Trophoblast cell (in vitro differentiated cells and primary cell): ENCODE data around the gene CAPN2.

Experiments used
- DNase-seq, 2 donors: peaks; one replicate each; pipeline ENCODE4 v3.0.0-alpha.2; 2016
- H2AFZ ChIP-seq: 2 replicates; pipeline ENCODE4 v1.6.1; 2013; ENCODE audit warnings: low read length, moderate library complexity, mild to moderate bottlenecking; ENCODE audit not compliant: insufficient read depth, poor library complexity
- H2AK5ac ChIP-seq: 2 replicates; pipeline ENCODE4 v1.6.1; 2013; ENCODE audit warnings: mild to moderate bottlenecking, low read length
- H2BK120ac ChIP-seq: 2 replicates; pipeline ENCODE4 v1.6.1; 2013; ENCODE audit warnings: low read length, mild to moderate bottlenecking, moderate library complexity; ENCODE audit not compliant: insufficient read depth, poor library complexity
- H2BK12ac ChIP-seq: 2 replicates; pipeline ENCODE4 v1.6.1; 2013; ENCODE audit warnings: mild to moderate bottlenecking, low read length, moderate library complexity
- H2BK5ac ChIP-seq: 2 replicates; pipeline ENCODE4 v1.6.1; 2013; ENCODE audit warnings: low read length, low read depth, moderate library complexity, mild to moderate bottlenecking; ENCODE audit not compliant: poor library complexity
- H3K14ac ChIP-seq: 2 replicates; pipeline ENCODE4 v1.6.1; 2013; ENCODE audit warnings: mild to moderate bottlenecking, low read length
- H3K18ac ChIP-seq: 2 replicates; pipeline ENCODE4 v1.6.1; 2013; ENCODE audit warnings: mild to moderate bottlenecking, low read length
- H3K23ac ChIP-seq: 2 replicates; pipeline ENCODE4 v1.6.1; 2013; ENCODE audit warnings: low read length
- H3K27ac ChIP-seq: 2 replicates; pipeline ENCODE4 v1.5.1; 2013; ENCODE audit warnings: low read depth, mild to moderate bottlenecking, inconsistent platforms, low read length, moderate library complexity
- H3K27me3 ChIP-seq: 2 replicates; pipeline ENCODE4 v1.6.1; 2013; ENCODE audit warnings: inconsistent platforms, mild to moderate bottlenecking, low read length, moderate library complexity; ENCODE audit not compliant: insufficient read depth
- H3K36me3 ChIP-seq, 2 experiments: 1 replicate in 1 of 2; 2 replicates in 1 of 2; pipeline ENCODE4 v1.6.1; 2013; ENCODE audit warnings: low read length in 2 of 2, mild to moderate bottlenecking in 2 of 2, moderate library complexity in 1 of 2; ENCODE audit not compliant: insufficient read depth in 2 of 2, control insufficient read depth in 1 of 2
- H3K4ac ChIP-seq: 2 replicates; pipeline ENCODE4 v1.6.1; 2013; ENCODE audit warnings: low read depth, mild to moderate bottlenecking, low read length, moderate library complexity
- H3K4me1 ChIP-seq, 2 experiments: 1 replicate in 1 of 2; 2 replicates in 1 of 2; pipeline ENCODE4 v1.6.1; 2013; ENCODE audit warnings: low read length in 2 of 2, mild to moderate bottlenecking in 2 of 2, moderate library complexity in 1 of 2; ENCODE audit not compliant: insufficient read depth in 2 of 2, control insufficient read depth in 1 of 2
- H3K4me2 ChIP-seq: 2 replicates; pipeline ENCODE4 v1.6.1; 2013; ENCODE audit warnings: inconsistent platforms, mild to moderate bottlenecking, low read length, moderate library complexity
- H3K4me3 ChIP-seq: 2 replicates; pipeline ENCODE4 v1.5.1; 2013; ENCODE audit warnings: mild to moderate bottlenecking, low read depth, low read length, inconsistent platforms
- H3K79me1 ChIP-seq: one replicate; pipeline ENCODE4 v1.6.1; 2013; ENCODE audit warnings: low read length
- H3K79me2 ChIP-seq: 2 replicates; pipeline ENCODE4 v1.6.1; 2013; ENCODE audit warnings: low read length, mild to moderate bottlenecking; ENCODE audit not compliant: control insufficient read depth, insufficient read depth, poor library complexity
- H3K9ac ChIP-seq: 2 replicates; pipeline ENCODE4 v1.6.1; 2013; ENCODE audit warnings: mild to moderate bottlenecking, low read length
- H3K9me3 ChIP-seq: 2 replicates; pipeline ENCODE4 v1.6.1; 2013; ENCODE audit warnings: low read depth, mild to moderate bottlenecking, control low read depth, inconsistent platforms, low read length; ENCODE audit not compliant: insufficient read depth
- H4K12ac ChIP-seq: 2 replicates; pipeline ENCODE4 v1.6.1; 2013; ENCODE audit warnings: low read depth, mild to moderate bottlenecking, low read length, moderate library complexity
- H4K8ac ChIP-seq: 2 replicates; pipeline ENCODE4 v1.6.1; 2013; ENCODE audit warnings: low read depth, mild to moderate bottlenecking, low read length, moderate library complexity
- H4K91ac ChIP-seq: one replicate; pipeline ENCODE4 v1.6.1; 2013; ENCODE audit warnings: low read depth, mild to moderate bottlenecking, low read length, moderate library complexity
- WGBS: extraction: QIAGEN DNeasy Blood & Tissue Kit; methylation state at CpG from one replicate; pipeline ENCODE4 v1.1.7; 2013; ENCODE audit warnings: missing lambda C conversion rate; ENCODE audit not compliant: insufficient read length, insufficient coverage; ENCODE audit errors: extremely low coverage; 5-methylcytosine and 5-hydroxymethylcytosine counted together

The CAPN2 gene

DNA sequence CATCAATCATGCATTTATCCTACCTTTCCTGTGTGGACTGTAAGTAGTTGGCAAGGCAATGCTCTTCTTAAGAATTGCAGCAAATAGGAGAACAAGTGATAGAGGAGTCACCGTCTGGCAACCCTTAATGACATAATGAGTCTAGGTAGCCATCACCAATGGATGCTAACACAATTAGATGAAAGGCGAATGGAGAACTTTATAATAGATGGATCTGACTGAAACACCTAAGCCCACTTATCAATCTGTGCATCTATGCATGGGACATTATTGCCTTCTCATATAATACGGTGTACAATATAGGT is 27.9 kb upstream of the CAPN2 start:
- Histone ChIP-seq H3K9ac (no peak overlapping the region), H3K27me3 (no peaks in the 10 kb centered on the region)

DNA sequence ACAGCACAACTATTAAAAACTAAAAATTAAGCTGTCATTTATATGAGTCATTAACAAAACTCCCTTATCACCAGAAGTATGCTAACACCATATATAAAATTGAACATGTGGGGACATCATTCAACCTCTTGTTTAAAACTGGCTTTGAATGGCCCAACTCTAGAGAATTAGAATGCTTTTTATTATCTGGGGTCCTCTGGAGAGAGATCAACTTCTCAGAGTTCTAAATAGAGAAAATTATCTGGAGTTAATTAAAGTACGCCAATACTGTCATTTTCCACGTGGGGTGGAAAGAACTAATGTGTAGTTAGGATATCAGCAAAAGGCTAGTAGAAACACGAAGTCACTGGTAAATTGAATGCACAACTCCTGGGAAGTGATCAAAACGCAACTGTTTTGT is 21.2 kb upstream of the CAPN2 start:
- Histone ChIP-seq H3K79me1 (no peaks in the 10 kb centered on the region), H4K91ac (no peak overlapping the region), H3K36me3 (no peaks in the 10 kb centered on the region), H2BK120ac (no peak overlapping the region), H3K9me3 (no peaks in the 10 kb centered on the region), H2BK5ac (no peak overlapping the region), H3K79me2 (no peaks in the 10 kb centered on the region), H4K12ac (no peak overlapping the region), H3K4me2 (no peak overlapping the region), H3K23ac (no peak overlapping the region), H2AK5ac (no peak overlapping the region), H3K27ac (no peak overlapping the region), H2BK12ac (no peak overlapping the region), H3K27me3 (no peaks in the 10 kb centered on the region), H3K4ac (no peak overlapping the region), H4K8ac (no peak overlapping the region), H3K18ac (no peak overlapping the region), H3K4me1 (no peaks in the 10 kb centered on the region), H3K14ac (no peak overlapping the region), H3K9ac (no peak overlapping the region), H2AFZ (no peak overlapping the region), H3K4me3 (no peak overlapping the region)
- no CpG with 5 or more reads among the region's 4 CpGs for WGBS
- DNase-seq = no peak

More for the DNA sequence above, 27.9 kb upstream of the CAPN2 start:
- DNase-seq = no peak
- Histone ChIP-seq H3K4me3 (no peak overlapping the region), H3K9me3 (no peaks in the 10 kb centered on the region), H3K79me1 (no peaks in the 10 kb centered on the region), H4K12ac (no peak overlapping the region), H3K4me1 (peaks cover 0 to 2% of the 10 kb centered on the region in 2 experiments), H3K4me2 (no peak overlapping the region), H2BK5ac (no peak overlapping the region), H3K23ac (no peak overlapping the region), H3K27ac (no peak overlapping the region), H2AFZ (no peak overlapping the region), H3K18ac (no peak overlapping the region), H3K4ac (no peak overlapping the region), H2AK5ac (no peak overlapping the region), H4K8ac (no peak overlapping the region), H2BK12ac (no peak overlapping the region), H3K36me3 (no peaks in the 10 kb centered on the region), H3K79me2 (no peaks in the 10 kb centered on the region), H3K14ac (no peak overlapping the region), H2BK120ac (no peak overlapping the region), H4K91ac (no peak overlapping the region)
- no CpG with 5 or more reads among the region's 3 CpGs for WGBS

DNA sequence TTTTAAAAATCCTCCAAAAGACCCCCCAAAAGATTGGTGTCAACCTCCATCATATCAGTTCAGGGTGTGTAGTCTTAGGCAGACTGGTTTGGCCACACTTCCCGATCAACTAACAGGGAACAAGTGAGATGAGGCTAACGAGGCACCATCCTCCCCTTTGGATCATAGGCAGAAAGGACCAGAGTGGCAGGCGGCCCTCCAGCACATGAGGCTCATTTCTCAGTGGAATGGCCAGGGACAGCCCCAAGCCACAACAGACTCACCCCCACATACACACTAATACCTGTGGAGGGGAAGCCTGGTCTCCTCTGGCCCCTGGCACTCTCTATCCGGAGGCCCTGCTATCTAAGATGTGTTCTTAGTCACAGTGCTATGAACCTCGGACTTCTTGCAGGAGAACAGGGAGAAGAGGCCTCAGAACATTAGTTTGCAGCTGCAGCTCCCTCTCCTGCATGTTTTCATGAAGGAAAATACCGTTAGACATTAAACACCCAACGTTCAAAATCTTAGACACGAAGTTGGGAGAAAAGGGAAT is 17.3 kb upstream of the CAPN2 start:
- Histone ChIP-seq H4K12ac (no peak overlapping the region), H4K91ac (no peak overlapping the region), H2AFZ (no peak overlapping the region), H3K36me3 (no peaks in the 10 kb centered on the region), H3K4me2 (no peak overlapping the region), H3K79me2 (no peaks in the 10 kb centered on the region), H3K9me3 (no peaks in the 10 kb centered on the region), H3K27me3 (no peaks in the 10 kb centered on the region), H4K8ac (no peak overlapping the region), H3K79me1 (peaks cover 6% of the 10 kb centered on the region), H3K4me3 (no peak overlapping the region), H3K18ac (no peak overlapping the region), H3K23ac (no peak overlapping the region), H3K4ac (no peak overlapping the region), H2BK5ac (no peak overlapping the region), H2BK12ac (no peak overlapping the region), H3K14ac (no peak overlapping the region), H3K9ac (no peak overlapping the region), H3K27ac (no peak overlapping the region), H2AK5ac (no peak overlapping the region), H3K4me1 (peaks cover 2 to 6% of the 10 kb centered on the region in 2 experiments), H2BK120ac (no peak overlapping the region)
- WGBS = no CpG with 5 or more reads among the region's 8 CpGs
- DNase-seq = no peak

DNA sequence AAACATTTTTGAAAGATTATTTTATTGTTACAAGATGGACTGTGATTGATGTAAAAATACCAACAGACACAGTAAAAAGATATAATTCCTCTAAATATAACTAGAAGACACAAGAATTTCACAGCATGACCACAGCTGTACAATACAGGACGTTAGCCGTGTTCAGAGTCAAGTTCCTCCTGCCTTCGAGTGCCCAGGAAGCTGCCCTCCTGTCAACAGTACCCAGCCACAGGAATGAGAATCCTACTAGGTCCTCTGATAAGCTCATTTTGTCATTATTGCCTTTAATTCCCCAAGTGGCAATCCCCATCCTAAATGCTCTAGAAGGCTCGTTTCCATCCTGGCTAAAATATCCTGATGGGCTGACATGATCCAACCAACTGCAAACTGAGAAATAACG is 16.4 kb upstream of the CAPN2 start:
- WGBS = no CpG with 5 or more reads among the region's 5 CpGs
- no peak overlapping the region for H3K14ac ChIP-seq
- H4K8ac ChIP-seq = no peak overlapping the region
- no peak for DNase-seq
- no peaks in the 10 kb centered on the region for H3K79me2 ChIP-seq
- H3K27me3 ChIP-seq = no peaks in the 10 kb centered on the region
- no peak overlapping the region for H3K4ac ChIP-seq
- peaks cover 7 to 13% of the 10 kb centered on the region in 2 experiments for H3K4me1 ChIP-seq
- no peaks in the 10 kb centered on the region for H3K9me3 ChIP-seq
- no peak overlapping the region for H2BK5ac ChIP-seq
- no peak overlapping the region for H3K4me2 ChIP-seq
- no peak overlapping the region for H2BK12ac ChIP-seq
- no peak overlapping the region for H3K4me3 ChIP-seq
- no peak overlapping the region for H3K23ac ChIP-seq
- no peak overlapping the region for H4K91ac ChIP-seq
- H3K36me3 ChIP-seq = no peaks in the 10 kb centered on the region
- no peak overlapping the region for H3K27ac ChIP-seq
- H3K18ac ChIP-seq = no peak overlapping the region
- no peak overlapping the region for H2AK5ac ChIP-seq
- H2AFZ ChIP-seq = no peak overlapping the region
- peaks cover 13% of the 10 kb centered on the region for H3K79me1 ChIP-seq
- no peak overlapping the region for H2BK120ac ChIP-seq
- H3K9ac ChIP-seq = no peak overlapping the region
- no peak overlapping the region for H4K12ac ChIP-seq
